Effector CD8-positive, alpha-beta T cell (primary cell): ENCODE measurements around the gene PCDHA12.
"Not testable (repeated sequence)": the region's sequence is repeated elsewhere in the genome, so short reads cannot be mapped to it uniquely, and the experiment has no call there.

Source experiments
- DNase-seq: peaks from one replicate; lab custom pipeline; 2025; lab: John Stamatoyannopoulos, UW

PCDHA12 gene

DNA sequence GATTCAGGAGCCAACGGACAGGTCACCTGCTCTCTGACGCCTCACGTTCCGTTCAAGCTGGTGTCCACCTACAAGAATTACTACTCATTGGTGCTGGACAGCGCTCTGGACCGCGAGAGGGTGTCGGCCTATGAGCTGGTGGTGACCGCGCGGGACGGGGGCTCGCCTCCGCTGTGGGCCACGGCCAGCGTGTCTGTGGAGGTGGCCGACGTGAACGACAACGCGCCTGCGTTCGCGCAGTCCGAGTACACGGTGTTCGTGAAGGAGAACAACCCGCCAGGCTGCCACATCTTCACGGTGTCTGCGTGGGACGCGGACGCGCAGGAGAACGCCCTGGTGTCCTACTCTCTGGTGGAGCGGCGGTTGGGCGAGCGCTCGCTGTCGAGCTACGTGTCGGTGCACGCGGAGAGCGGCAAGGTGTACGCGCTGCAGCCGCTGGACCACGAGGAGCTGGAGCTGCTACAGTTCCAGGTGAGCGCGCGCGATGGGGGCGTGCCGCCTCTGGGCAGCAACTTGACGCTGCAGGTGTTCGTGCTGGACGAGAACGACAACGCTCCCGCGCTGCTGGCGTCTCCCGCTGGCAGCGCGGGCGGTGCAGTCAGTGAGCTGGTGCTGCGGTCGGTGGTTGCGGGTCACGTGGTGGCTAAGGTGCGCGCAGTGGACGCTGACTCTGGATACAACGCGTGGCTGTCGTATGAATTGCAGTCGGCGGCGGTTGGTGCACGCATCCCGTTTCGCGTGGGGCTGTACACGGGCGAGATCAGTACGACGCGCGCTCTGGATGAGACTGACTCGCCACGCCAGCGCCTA lies 17.7 kb upstream of the PCDHA12 start:
- no peak for DNase-seq

DNA sequence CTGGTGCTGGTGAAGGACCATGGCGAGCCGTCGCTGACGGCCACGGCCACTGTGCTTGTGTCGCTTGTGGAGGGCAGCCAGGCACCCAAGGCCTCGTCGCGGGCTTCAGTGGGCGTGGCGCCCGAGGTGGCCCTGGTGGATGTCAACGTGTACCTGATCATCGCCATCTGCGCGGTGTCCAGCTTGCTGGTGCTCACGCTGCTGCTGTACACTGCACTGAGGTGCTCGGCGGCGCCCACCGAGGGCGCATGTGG lies 17.2 kb upstream of the PCDHA12 start:
- DNase-seq: no peak

DNA sequence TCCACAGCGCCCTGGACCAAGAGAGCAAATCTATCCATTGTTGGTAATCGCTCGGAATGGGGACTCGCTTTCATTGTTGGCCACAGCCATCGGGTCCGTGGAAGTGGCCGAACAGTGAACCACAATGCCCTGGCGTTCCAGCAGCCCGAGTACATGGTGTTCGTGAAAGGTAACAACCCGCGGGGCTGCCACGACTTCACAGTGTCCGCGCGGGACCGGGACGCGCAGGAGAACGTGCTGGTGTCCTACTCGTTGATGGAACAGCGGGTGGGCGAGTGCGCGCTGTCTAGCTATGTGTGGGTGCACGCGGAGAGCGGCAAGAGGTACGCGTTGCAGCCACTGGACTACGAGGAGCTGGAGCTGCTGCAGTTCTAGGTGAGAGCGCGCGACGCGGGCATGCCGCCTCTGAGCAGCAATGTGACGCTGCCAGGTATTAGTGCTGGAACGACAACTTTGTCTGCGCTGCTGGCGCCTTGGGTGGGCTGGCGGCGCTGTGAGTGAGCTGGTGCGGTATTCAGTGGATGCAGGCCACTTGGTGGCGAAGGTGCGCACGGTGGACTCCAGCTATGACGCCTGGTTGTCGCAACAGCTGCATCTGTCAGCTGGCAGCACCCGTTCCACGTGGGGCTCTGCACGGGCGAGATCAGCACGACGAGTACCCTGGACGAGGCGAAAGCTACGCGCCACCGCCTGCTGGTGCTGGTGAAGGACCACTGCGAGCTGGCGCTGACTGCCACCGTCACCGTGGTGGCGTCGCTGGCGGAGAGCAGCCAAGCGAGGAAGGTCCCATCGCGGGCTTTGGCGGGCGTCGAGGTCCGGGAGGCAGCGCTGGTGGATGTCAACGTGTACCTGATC lies 12.4 kb upstream of the PCDHA12 start:
- no peak for DNase-seq

DNA sequence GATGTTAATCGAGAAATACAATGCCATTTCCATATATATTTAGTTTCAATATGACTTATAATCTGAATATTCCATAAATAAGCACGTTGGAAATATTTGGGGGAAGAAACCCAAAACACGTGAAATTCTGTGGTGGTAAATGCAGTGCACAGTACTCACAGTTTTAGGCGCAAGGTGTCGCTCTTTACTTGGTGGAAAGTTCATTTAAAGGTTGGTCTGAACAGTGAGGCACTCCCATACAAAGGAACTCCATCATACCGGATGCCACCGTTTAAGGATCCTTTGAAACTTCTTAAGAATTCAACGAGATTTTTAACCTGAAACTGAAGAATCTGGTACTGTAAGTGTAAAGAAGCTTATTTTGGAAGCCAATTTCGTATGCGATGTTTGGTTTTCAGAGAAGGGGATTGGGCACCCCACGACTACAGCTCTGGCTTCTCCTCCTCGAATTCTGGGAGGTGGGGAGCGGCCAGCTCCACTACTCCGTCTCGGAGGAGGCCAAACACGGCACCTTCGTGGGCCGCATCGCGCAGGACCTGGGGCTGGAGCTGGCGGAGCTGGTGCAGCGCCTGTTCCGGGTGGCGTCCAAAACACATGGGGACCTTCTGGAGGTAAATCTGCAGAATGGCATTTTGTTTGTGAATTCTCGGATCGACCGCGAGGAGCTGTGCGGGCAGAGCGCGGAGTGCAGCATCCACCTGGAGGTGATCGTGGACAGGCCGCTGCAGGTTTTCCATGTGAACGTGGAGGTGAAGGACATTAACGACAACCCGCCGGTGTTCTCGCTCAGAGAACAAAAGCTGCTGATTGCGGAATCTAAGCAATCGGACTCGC lies 6.2 kb upstream of the PCDHA12 start, which contains the start of gene PCDHA11:
Gene PCDHA11, plus strand, starts transcription at position 237 of the 834 bp plus-strand sequence. Its CDS starts 147 bp downstream, at position 384.
- DNase-seq: no peak

DNA sequence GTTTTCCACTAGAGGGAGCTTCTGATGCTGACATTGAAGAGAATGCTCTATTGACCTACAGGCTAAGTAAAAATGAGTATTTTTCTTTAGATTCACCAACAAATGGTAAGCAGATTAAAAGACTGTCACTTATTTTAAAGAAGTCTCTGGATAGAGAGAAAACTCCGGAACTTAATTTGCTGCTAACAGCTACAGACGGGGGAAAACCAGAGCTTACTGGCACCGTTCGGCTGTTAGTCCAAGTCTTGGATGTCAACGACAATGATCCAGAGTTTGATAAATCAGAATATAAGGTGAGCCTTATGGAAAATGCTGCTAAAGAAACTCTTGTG lies 5.6 kb upstream of the PCDHA12 start:
- DNase-seq: no peak

DNA sequence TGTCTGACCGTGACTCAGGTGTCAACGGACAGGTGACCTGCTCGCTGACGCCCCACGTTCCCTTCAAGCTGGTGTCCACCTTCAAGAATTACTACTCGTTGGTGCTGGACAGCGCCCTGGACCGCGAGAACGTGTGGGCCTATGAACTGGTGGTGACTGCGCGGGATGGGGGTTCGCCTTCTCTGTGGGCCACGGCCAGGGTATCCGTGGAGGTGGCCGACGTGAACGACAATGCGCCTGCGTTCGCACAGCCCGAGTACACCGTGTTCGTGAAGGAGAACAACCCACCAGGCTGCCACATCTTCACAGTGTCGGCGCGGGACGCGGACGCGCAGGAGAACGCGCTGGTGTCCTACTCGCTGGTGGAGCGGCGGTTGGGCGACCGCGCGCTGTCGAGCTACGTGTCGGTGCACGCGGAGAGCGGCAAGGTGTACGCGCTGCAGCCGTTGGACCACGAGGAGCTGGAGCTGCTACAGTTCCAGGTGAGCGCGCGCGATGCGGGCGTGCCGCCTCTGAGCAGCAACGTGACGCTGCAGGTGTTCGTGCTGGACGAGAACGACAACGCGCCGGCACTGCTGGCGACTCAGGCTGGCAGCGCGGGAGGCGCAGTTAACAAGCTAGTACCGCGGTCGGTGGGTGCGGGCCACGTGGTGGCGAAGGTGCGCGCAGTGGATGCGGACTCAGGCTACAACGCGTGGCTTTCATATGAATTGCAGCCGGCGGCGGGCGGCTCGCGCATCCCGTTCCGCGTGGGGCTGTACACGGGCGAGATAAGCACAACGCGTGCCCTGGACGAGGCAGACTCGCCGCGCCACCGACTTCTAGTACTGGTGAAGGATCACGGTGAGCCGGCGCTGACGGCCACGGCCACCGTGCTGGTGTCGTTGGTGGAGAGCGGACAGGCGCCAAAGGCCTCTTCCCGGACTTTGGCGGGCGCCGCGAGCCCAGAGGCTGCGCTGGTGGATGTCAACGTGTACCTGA lies 4.6 kb upstream of the PCDHA12 start:
- DNase-seq: no peak

DNA sequence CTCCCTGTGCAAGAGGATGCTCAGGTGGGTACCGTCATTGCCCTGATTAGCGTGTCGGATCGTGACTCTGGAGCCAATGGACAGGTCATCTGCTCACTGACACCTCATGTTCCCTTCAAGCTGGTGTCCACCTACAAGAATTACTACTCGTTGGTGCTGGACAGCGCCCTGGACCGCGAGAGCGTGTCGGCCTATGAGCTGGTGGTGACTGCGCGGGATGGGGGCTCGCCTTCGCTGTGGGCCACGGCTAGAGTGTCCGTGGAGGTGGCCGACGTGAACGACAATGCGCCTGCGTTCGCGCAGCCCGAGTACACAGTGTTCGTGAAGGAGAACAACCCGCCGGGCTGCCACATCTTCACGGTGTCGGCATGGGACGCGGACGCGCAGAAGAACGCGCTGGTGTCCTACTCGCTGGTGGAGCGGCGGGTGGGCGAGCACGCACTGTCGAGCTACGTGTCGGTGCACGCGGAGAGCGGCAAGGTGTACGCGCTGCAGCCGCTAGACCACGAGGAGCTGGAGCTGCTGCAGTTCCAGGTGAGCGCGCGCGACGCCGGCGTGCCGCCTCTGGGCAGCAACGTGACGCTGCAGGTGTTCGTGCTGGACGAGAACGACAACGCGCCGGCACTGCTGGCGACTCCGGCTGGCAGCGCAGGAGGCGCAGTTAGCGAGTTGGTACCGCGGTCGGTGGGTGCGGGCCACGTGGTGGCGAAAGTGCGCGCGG lies 1.6 kb downstream of the PCDHA12 start:
- not testable (repeated sequence) for DNase-seq

DNA sequence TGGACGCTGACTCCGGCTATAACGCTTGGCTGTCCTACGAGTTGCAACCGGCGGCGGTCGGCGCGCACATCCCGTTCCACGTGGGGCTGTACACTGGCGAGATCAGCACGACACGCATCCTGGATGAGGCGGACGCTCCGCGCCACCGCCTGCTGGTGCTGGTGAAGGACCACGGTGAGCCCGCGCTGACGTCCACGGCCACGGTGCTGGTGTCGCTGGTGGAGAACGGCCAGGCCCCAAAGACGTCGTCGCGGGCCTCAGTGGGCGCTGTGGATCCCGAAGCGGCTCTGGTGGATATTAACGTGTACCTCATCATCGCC lies 2.1 kb downstream of the PCDHA12 start:
- no peak for DNase-seq

DNA sequence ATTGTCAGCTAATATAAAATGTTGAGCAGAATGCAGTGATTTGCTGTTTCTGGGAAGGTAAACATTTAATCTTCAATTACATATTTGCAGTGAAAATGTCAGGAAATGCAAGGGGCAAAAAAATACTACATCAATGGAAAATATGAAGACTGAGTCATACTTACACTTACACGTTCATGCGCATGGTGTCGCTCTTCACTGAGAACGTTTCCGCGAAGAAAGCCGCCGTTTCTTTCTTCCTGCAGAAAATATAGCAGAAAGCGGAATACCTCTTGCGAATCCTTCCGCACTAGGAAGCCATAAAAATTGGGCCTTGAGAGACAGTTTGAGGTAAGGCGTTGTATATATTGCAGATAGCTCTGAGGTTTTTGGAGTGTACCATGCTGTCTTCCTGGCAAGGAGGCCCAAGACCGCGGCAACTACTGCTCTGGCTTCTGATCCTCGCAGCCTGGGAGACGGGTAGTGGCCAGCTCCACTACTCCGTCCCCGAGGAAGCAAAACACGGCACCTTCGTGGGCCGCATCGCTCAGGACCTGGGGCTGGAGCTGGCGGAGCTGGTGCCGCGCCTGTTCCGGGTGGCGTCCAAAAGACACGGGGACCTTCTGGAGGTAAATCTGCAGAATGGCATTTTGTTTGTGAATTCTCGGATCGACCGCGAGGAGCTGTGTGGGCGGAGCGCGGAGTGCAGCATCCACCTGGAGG lies 6.9 kb downstream of the PCDHA12 start, which contains the start of gene PCDHA13:
Gene PCDHA13, plus strand, starts transcription at position 236 of the 702 bp plus-strand sequence. Its CDS starts 145 bp downstream, at position 381.
- DNase-seq: no peak

DNA sequence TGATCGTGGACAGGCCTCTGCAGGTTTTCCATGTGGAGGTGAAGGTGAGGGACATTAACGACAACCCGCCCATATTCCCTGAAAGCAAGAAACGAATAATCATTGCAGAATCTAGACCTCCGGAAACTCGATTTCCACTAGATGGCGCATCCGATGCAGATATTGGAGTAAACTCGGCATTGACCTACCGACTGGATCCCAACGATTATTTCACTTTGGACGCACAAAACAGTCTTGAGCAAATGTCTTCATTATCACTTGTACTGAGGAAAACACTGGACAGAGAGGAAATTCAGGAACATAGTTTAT lies 7.4 kb downstream of the PCDHA12 start:
- no peak for DNase-seq

DNA sequence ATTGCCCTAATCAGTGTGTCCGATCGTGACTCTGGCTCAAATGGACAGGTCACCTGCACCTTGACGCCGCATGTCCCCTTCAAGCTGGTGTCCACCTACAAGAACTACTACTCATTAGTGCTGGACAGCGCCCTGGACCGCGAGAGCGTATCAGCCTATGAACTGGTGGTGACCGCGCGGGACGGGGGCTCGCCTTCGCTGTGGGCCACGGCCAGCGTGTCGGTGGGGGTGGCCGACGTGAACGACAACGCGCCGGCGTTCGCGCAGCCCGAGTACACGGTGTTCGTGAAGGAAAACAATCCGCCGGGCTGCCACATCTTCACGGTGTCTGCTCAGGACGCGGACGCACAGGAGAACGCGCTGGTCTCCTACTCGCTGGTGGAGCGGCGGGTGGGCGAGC lies 8.3 kb downstream of the PCDHA12 start:
- no peak for DNase-seq

DNA sequence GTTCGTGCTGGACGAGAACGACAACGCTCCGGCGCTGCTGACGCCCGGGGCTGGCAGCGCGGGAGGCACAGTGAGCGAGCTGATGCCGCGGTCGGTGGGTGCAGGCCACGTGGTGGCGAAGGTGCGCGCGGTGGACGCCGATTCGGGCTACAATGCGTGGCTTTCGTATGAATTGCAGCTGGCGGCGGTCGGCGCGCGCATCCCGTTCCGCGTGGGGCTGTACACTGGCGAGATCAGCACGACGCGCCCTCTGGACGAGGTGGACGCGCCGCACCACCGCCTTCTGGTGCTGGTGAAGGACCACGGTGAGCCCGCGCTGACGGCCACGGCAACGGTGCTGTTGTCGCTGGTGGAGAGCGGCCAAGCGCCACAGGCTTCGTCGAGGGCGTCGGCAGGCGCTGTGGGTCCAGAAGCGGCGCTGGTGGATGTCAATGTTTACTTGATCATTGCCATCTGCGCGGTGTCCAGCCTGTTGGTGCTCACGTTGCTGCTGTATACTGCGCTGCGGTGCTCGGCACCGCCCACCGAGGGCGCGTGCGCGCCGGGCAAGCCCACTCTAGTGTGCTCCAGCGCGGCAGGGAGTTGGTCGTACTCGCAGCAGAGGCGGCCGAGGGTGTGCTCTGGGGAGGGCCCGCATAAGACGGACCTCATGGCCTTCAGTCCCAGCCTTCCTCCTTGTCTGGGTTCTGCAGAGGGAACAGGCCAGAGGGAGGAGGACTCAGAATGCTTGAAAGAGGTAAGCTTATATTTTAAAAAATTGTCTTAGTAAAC lies 9.0 kb downstream of the PCDHA12 start:
- DNase-seq: no peak

DNA sequence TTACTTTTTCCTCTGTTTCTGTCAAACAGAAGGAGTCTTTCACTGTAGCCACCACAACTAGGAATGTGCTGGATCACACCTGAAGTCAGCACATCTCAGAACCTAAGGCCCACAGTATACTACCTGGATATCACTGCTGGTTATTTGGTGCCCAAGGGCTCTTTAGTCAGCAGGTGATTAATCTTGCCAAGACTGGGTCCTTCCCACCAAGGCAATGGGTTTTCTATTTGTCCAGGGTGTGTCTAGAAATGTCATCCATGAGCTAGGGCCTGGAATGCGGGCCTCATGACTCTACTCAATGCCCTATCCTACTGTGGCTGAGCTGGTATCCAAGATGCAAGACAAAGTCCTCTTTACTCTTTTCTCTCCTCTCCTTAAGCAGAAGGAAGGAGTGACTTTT lies 41.2 kb downstream of the PCDHA12 start:
- DNase-seq: no peak

DNA sequence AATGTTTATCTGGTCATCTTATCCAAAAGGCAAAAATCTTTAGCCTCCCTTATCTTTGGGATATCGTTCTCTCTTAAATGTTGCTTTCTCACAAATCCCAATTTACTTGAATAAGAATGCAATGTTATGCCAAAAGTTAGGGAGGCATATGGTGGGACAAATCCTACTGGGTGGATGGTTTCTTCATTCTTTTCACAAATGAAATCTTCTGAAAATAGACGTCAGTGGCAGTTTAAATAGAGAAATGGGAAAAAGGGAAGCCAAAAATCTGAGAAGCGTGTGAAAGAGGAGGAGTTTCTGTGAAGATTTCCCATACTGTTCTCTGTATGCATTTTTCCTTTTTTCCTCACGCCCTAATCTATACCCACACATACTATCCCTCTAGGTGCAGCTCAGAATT lies 48.5 kb downstream of the PCDHA12 start:
- no peak for DNase-seq

DNA sequence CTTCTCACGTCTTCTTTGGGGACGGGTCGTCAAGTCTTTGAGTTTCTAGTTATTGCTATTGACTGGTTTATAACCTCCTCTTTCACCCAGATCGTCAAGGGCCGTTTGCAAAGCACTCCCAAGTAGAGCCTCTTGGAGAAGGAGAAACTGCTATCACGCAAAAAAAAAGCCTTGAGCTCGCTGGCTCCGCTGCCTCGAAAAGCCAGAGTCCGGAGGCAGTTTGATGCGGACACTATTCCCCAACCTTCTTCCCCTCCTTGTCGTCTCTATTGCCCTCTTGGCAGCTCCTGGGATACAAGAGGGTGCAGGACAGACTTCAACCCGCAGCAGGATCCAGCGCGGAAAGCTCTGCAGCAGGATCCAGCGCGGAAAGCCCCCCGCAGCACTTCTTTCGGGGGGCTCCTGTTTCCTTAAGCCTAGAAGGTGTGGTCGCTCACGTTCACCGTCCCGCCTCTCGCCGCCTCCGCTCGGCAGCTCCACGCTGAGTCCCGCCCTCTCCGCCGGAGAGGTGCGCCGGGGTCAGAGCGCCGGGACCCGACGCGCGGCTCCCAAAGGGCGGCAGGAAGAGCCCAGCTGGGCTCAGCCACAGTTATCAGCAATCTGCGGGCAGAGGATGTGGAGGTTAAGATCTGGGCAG lies 50.8 kb downstream of the PCDHA12 start, which contains the start of gene PCDHAC1:
Gene PCDHAC1, plus strand, starts transcription at position 494 of the 637 bp plus-strand sequence. CDS start 594 bp downstream, outside the sequence.
- no peak for DNase-seq

DNA sequence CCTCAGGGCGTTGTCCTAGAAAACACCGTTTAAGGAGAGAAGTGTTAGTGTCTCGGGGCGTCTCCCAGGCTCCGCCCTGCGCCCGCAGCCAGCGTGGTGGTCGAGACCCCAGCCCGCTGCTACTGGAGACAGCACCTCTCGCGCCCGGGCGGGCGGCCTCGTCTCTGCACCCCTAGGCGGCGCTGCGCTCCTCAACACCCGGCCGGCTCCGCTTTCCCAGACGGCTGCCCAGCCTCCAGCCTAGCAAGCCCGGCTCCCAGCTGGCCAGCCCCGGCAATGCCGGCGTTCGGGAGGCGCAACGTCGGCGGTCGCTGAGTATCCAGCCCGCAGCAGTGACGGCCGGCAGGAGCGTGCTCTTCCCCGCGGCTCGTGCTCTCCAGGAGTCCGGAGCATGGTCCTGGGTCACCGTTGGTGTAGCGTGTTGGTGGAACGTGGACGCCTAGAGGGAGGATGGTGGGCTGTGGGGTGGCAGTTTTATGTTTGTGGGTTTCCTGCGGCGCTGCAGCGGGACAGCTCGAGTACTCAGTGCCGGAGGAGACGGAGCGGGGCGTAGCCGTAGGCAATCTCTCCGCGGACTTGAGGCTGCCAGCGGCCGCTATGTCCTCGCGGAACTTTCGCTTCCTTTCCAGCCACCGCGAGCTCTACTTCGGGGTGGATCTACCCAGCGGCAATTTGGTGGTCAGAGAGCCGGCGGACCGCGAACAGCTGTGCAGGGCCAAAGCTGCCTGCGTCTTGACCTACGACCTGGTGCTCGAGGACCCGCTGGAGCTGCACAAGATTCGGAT lies 51.5 kb downstream of the PCDHA12 start:
- no peak for DNase-seq

DNA sequence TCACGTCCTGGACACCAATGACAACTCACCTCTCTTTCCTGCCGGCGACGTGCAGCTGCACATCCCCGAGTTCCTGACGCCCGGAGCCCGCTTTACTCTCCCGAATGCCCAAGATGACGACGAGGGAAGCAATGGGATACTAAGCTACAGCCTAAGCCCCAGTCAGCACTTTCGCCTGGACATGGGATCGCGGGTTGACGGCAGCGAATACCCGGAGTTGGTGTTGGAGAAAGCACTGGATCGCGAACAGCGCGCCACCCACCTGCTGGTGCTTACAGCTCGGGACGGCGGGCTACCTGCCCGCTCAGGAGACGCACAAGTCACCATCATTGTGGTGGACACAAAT lies 52.1 kb downstream of the PCDHA12 start:
- DNase-seq: no peak
